ENCODE results near the gene ZNF775. TPM values are rescaled to one million over a fixed set of nuclear protein-coding genes. Genes with fewer than 3 reads are reported as not detected.

ZNF775 gene
- total RNA-seq, 1 donor from 2014 or later, result 4.5 TPM

DNA sequence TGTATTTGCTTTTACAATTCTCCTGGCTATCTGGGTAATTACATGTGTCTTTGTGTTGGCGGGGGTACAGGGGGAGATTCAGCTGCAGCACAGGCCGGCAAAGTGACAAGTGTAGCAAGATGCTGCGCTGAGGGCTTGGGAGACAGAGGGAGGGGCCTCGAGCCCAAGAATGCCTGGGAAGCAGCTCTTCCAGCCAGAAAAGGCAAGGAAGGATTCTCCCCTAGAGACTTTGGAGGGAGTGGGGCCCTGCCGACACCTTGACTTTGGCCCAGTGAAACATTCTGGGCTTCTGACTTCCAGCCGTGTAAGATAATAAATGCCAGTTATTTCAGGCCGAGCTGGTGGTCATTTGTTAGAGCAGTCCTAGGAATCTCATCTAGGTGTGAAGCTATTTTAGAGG is 17.7 kb upstream of the ZNF775 start:
- ATAC-seq, result no peak
- intact Hi-C loops (cut with DNase I), result no loop called here
- H3K27ac ChIP-seq, result no peak overlapping the region

DNA sequence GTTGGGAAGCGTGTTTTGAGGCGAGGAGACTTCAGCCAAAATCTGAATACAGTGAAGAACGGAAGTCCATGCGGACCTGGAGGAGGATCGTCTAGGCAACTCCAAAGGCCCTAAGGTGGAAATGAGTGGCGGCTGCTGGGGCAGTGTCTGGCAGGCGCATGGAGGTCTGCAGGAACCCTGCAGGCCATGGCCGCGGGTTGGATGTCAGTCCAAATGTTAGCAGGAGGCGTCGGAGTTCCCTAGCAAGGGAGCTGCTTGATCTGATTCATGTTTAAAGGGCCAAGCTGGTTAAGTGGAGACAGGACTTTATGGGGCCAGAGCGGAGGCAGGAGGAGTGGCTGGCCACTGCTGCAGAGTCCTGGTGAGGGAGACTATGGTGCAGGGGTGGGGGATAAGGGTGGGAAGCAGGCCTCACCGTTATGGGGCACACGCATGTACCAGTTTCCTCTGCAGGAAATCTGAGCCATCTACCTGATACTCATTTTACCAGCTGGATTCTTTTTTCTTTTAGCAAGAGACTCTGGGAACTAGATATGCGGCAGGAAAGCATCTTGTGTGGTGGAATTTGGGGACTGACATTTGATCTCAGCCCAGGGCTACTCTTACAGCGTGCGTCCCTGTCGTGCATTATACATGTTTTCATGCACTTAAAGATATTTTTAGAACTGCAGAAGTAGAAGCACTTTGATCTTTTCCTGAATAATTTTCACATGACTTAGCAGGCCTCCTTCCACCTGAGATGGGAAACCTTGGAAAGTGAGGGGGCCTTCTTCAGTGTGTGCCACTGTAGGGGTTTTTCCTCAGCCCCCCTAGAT is 17.1 kb upstream of the ZNF775 start:
- Histone ChIP-seq H3K27me3 (ENCODE audit: low read depth) (no peaks in the 10 kb centered on the region), H3K4me3 (no peak overlapping the region), H3K9me3 (no peaks in the 10 kb centered on the region), H3K4me1 (peaks cover 2% of the 10 kb centered on the region), H3K36me3 (no peaks in the 10 kb centered on the region), H3K27ac (no peak overlapping the region)
- no peak for ATAC-seq
- TF ChIP-seq, protein P1, sequence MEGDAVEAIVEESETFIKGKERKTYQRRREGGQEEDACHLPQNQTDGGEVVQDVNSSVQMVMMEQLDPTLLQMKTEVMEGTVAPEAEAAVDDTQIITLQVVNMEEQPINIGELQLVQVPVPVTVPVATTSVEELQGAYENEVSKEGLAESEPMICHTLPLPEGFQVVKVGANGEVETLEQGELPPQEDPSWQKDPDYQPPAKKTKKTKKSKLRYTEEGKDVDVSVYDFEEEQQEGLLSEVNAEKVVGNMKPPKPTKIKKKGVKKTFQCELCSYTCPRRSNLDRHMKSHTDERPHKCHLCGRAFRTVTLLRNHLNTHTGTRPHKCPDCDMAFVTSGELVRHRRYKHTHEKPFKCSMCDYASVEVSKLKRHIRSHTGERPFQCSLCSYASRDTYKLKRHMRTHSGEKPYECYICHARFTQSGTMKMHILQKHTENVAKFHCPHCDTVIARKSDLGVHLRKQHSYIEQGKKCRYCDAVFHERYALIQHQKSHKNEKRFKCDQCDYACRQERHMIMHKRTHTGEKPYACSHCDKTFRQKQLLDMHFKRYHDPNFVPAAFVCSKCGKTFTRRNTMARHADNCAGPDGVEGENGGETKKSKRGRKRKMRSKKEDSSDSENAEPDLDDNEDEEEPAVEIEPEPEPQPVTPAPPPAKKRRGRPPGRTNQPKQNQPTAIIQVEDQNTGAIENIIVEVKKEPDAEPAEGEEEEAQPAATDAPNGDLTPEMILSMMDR (IDR thresholded peaks at IDR 0.05), result no peak
- DNase-seq, result no peak
- intact Hi-C loops (cut with DNase I), result no loop called here

More for the DNA sequence above, 17.7 kb upstream of the ZNF775 start:
- Histone ChIP-seq H3K4me1 (no peaks in the 10 kb centered on the region), H3K36me3 (no peaks in the 10 kb centered on the region), H3K9me3 (no peaks in the 10 kb centered on the region), H3K27me3 (ENCODE audit: low read depth) (no peaks in the 10 kb centered on the region), H3K4me3 (no peak overlapping the region)
- TF ChIP-seq, protein P1 (IDR thresholded peaks at IDR 0.05), result no peak
- DNase-seq, result no peak

- Histone ChIP-seq H3K36me3 (no peaks in the 10 kb centered on the region), H3K4me1 (peaks cover 14% of the 10 kb centered on the region), H3K4me3 (no peak overlapping the region), H3K9me3 (no peaks in the 10 kb centered on the region), H3K27ac (no peak overlapping the region), H3K27me3 (ENCODE audit: low read depth) (no peaks in the 10 kb centered on the region)
- TF ChIP-seq, protein P1 (IDR thresholded peaks at IDR 0.05), result no peak
- ATAC-seq (no peak), DNase-seq (no peak)
- intact Hi-C loops (cut with DNase I), result no loop called here
Measured at GRCh38 chr7:150363370-150363769, 15.8 kb upstream of the ZNF775 start.

GRCh38 chr7:150363872-150364271 is 15.3 kb upstream of the ZNF775 start:
- no peaks in the 10 kb centered on the region for H3K36me3 ChIP-seq
- ATAC-seq, result no peak
- TF ChIP-seq, protein P1 (IDR thresholded peaks at IDR 0.05), result no peak
- no peak overlapping the region for H3K4me3 ChIP-seq
- H3K9me3 ChIP-seq, result no peaks in the 10 kb centered on the region
- no peak overlapping the region for H3K27ac ChIP-seq
- DNase-seq, result no peak
- intact Hi-C loops (cut with DNase I), result no loop called here
- no peaks in the 10 kb centered on the region for H3K27me3 ChIP-seq (ENCODE audit: low read depth)
- H3K4me1 ChIP-seq, result peaks cover 14% of the 10 kb centered on the region

- H3K9me3 ChIP-seq, result no peaks in the 10 kb centered on the region
Measured at GRCh38 chr7:150365194-150365593, 13.9 kb upstream of the ZNF775 start.

More at GRCh38 chr7:150365194-150365593, 13.9 kb upstream of the ZNF775 start:
- TF ChIP-seq, protein P1 (IDR thresholded peaks at IDR 0.05), result no peak
- intact Hi-C loops (cut with DNase I), result no loop called here
- Histone ChIP-seq H3K4me3 (no peak overlapping the region), H3K4me1 (peaks cover 23% of the 10 kb centered on the region), H3K27ac (peak overlapping the region; percentile 20), H3K27me3 (ENCODE audit: low read depth) (no peaks in the 10 kb centered on the region), H3K36me3 (peaks cover 4% of the 10 kb centered on the region)
- ATAC-seq (no peak), DNase-seq (no peak)
